Keratinocyte (primary cell): ENCODE data around the gene ZBTB46. TPM values are rescaled to one million over a fixed set of nuclear protein-coding genes. Genes with fewer than 3 reads are reported as not detected.
A peak's percentile ranks its signal among the peaks of the same experiment; 100 is the strongest.

Experiments used
- DNase-seq: peaks from one replicate; pipeline ENCODE4 v3.0.0-alpha.2; 2011; ENCODE audit warnings: low read depth, missing footprints, low spot score
- FAIRE-seq: peaks from 2 replicates; lab custom pipeline; 2011; peaks lifted over from hg19 to GRCh38; lab: Jason Lieb, UNC
- H2AFZ ChIP-seq: 2 replicates; pipeline ENCODE4 v1.6.0; 2012; ENCODE audit warnings: low read length, control low read depth, inconsistent platforms; ENCODE audit not compliant: control insufficient read depth
- H3K27ac ChIP-seq: 2 replicates; pipeline ENCODE4 v1.5.1; 2011; ENCODE audit warnings: low read length; ENCODE audit not compliant: control insufficient read depth, insufficient read depth
- H3K27me3 ChIP-seq: 3 replicates; pipeline ENCODE4 v1.6.0; 2011; ENCODE audit warnings: low read length; ENCODE audit not compliant: control insufficient read depth, insufficient read depth; ENCODE audit errors: extremely low read depth
- H3K36me3 ChIP-seq, 2 experiments: 2 replicates in 1 of 2; 3 replicates in 1 of 2; pipeline ENCODE4 v1.5.1; 2011; ENCODE audit warnings: low read length in 2 of 2, mild to moderate bottlenecking in 1 of 2; ENCODE audit not compliant: control insufficient read depth in 2 of 2, insufficient read depth in 2 of 2; ENCODE audit errors: extremely low read depth in 1 of 2
- H3K4me1 ChIP-seq: 3 replicates; pipeline ENCODE4 v1.5.1; 2011; ENCODE audit warnings: low read length; ENCODE audit not compliant: control insufficient read depth, insufficient read depth; ENCODE audit errors: extremely low read depth
- H3K4me2 ChIP-seq: 3 replicates; pipeline ENCODE4 v1.6.0; 2011; ENCODE audit warnings: low read depth, low read length; ENCODE audit not compliant: control insufficient read depth, insufficient read depth; ENCODE audit errors: extremely low read depth
- H3K4me3 ChIP-seq, 3 experiments: fragments of 200-600 bp in 1 of 3; sonication (generic) in 1 of 3; 2 replicates in 2 of 3; 3 replicates in 1 of 3; pipeline ENCODE4 v1.5.1; 2011 to 2016; ENCODE audit warnings: low read length in 3 of 3, mild to moderate bottlenecking in 3 of 3, control low read depth in 2 of 3, inconsistent platforms in 1 of 3, low read depth in 1 of 3, mixed read lengths in 1 of 3, mixed run types in 1 of 3, moderate library complexity in 1 of 3; ENCODE audit not compliant: control insufficient read depth in 2 of 3, insufficient read depth in 2 of 3; ENCODE audit errors: extremely low read depth in 1 of 3
- H3K79me2 ChIP-seq: 2 replicates; pipeline ENCODE4 v1.6.0; 2012; ENCODE audit warnings: low read length; ENCODE audit not compliant: control insufficient read depth, insufficient read depth
- H3K9ac ChIP-seq: 3 replicates; pipeline ENCODE4 v1.6.0; 2011; ENCODE audit warnings: low read length; ENCODE audit not compliant: control insufficient read depth, insufficient read depth; ENCODE audit errors: extremely low read depth
- H3K9me1 ChIP-seq: 3 replicates; pipeline ENCODE4 v1.6.0; 2011; ENCODE audit warnings: low read length; ENCODE audit not compliant: control insufficient read depth, insufficient read depth; ENCODE audit errors: extremely low read depth
- H3K9me3 ChIP-seq: 2 replicates; pipeline ENCODE4 v1.5.1; 2012; ENCODE audit warnings: low read depth, low read length; ENCODE audit not compliant: control insufficient read depth
- H4K20me1 ChIP-seq: 3 replicates; pipeline ENCODE4 v1.6.0; 2011; ENCODE audit warnings: low read length; ENCODE audit not compliant: control insufficient read depth, insufficient read depth; ENCODE audit errors: extremely low read depth
- CTCF ChIP-seq, 3 experiments: IDR thresholded peaks in 1 of 3; conservative IDR thresholded peaks in 1 of 3; optimal IDR thresholded peaks in 1 of 3; 2 replicates in 2 of 3; 3 replicates in 1 of 3; pipeline versions ENCODE3 to v1.5.1; 2011; ENCODE audit warnings: low read length in 3 of 3, mild to moderate bottlenecking in 3 of 3, moderate library complexity in 2 of 3, control low read depth in 1 of 3, inconsistent platforms in 1 of 3; ENCODE audit not compliant: insufficient read depth in 2 of 3; ENCODE audit errors: extremely low read depth in 1 of 3
- EZH2 ChIP-seq: IDR thresholded peaks from one replicate; pipeline ENCODE4 v1.6.1; 2012; ENCODE audit warnings: inconsistent platforms, mild to moderate bottlenecking, low read length, moderate library complexity
- dilution Hi-C: fragments of 300-500 bp; cut with MboI; formaldehyde crosslinking; loops from one replicate; pipeline ENCODE4 v1.7.0; 2020; ENCODE audit warnings: low sequenced_read_pairs; ENCODE audit not compliant: extremely low pct_ligation_motif_present
- polyA plus RNA-seq, 5 experiments: library from polyadenylated mRNA; depleted of rRNA in 3 of 5; stranded (reverse) in 3 of 5; stranded (forward) in 1 of 5; unstranded in 1 of 5; fragments of >200 nt; gene quantifications; 1 replicate in 1 of 5; 2 replicates in 3 of 5; 3 replicates in 1 of 5; pipeline versions ENCODE4 v1.2.1 to v1.2.3, GENCODE V29; 2011 to 2012; ENCODE audit warnings: missing spikeins in 2 of 5, low read depth in 1 of 5, low replicate concordance in 1 of 5

ZBTB46 gene
- polyA plus RNA-seq, 1 donor (not counting 4 experiments of a cell fraction or from before 2014, with no cell fraction given) = 0.12 TPM

GRCh38 chr20:63831993-63832686, 1.1 kb upstream of the ZBTB46 start:
- Histone ChIP-seq H3K4me1 (no peaks in the 10 kb centered on the region), H3K9me1 (no peaks in the 10 kb centered on the region), H2AFZ (no peak overlapping the region), H3K79me2 (no peaks in the 10 kb centered on the region), H3K4me2 (peak overlapping the region; percentile 5), H4K20me1 (no peaks in the 10 kb centered on the region), H3K4me3 (no peak overlapping the region), H3K27ac (no peak overlapping the region), H3K36me3 (no peaks in the 10 kb centered on the region), H3K9ac (no peak overlapping the region), H3K9me3 (no peaks in the 10 kb centered on the region), H3K27me3 (peaks cover 53% of the 10 kb centered on the region)
- no peak for DNase-seq
- FAIRE-seq = no peak
- no peak for TF ChIP-seq CTCF (optimal IDR thresholded peaks at IDR 0.05 in 1 of 3, IDR thresholded peaks at IDR 0.05 in 1 of 3, conservative IDR thresholded peaks at IDR 0.05 in 1 of 3; ENCODE audit: extremely low read depth in 1 of 3, insufficient read depth in 2 of 3, low read length in 3 of 3)
- TF ChIP-seq EZH2 = peak; percentile 89
- dilution Hi-C loops = no loop called here

- no peaks in the 10 kb centered on the region for H3K9me1 ChIP-seq
- DNase-seq = no peak
- H3K27ac ChIP-seq = no peak overlapping the region
- H3K9me3 ChIP-seq = no peaks in the 10 kb centered on the region
- FAIRE-seq = no peak
- peak overlapping the region; percentile 10 for H3K4me2 ChIP-seq
- no peak overlapping the region for H3K9ac ChIP-seq
- no peaks in the 10 kb centered on the region for H4K20me1 ChIP-seq
- H3K4me1 ChIP-seq = no peaks in the 10 kb centered on the region
- no peaks in the 10 kb centered on the region for H3K79me2 ChIP-seq
- no peak overlapping the region for H3K4me3 ChIP-seq
- no peaks in the 10 kb centered on the region for H3K36me3 ChIP-seq
- dilution Hi-C loops = no loop called here
- no peak for TF ChIP-seq EZH2
- no peak for TF ChIP-seq CTCF (optimal IDR thresholded peaks at IDR 0.05 in 1 of 3, IDR thresholded peaks at IDR 0.05 in 1 of 3, conservative IDR thresholded peaks at IDR 0.05 in 1 of 3; ENCODE audit: extremely low read depth in 1 of 3, insufficient read depth in 2 of 3, low read length in 3 of 3)
- peaks cover 53% of the 10 kb centered on the region for H3K27me3 ChIP-seq
- H2AFZ ChIP-seq = no peak overlapping the region
These were observed 555 bp upstream of the ZBTB46 start for GRCh38 chr20:63831646-63831992.
